GM21529 (cell line): ENCODE results near the gene HES1.
A peak's percentile ranks its signal among the peaks of the same experiment; 100 is the strongest.
"Not testable (repeated sequence)": the region's sequence is repeated elsewhere in the genome, so short reads cannot be mapped to it uniquely, and the experiment has no call there.

Source experiments
- ATAC-seq: cut with Tn5 transposase; IDR thresholded peaks from one replicate; pipeline ENCODE4 v1.9.1; 2021; ENCODE audit not compliant: unreplicated experiment

The HES1 gene

DNA sequence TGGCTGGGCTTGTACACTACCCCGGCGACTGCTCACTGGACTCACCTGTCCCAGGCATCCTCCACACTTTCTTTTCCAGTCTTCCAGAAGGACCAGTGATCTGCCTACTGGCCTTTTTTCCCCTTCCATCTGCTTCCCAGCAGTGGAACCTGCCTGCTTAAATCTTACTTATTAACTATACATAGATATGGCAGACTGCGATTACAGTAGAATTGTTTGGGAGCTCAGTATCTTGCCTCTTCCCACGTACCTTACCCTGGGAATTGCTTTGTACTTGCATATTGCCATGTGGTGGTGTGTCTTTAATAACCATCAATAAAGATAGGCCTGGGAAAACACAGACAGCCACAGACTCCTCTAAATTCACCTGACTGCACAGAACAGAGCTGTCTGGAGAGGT, 11.8 kb upstream of the HES1 start:
- no peak for ATAC-seq

DNA sequence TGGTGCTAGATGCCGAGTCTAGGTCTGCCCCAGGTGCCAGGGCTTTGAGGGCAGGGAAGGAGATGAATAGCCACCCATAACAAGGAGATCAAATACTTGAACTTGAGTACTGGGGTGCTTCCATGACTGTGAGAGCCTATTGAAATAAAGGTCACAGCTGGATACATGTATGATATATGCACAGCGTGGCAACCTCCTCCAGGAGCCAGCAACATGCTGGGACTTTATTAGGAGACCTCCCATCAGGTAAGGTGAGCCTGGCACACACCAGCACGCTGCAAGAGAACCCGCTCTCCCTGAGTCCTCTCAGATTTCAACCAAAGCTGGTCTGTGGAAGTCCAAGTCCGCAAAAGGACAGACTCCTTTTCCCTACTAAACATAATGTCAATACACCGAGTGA, 10.5 kb upstream of the HES1 start:
- ATAC-seq = no peak

DNA sequence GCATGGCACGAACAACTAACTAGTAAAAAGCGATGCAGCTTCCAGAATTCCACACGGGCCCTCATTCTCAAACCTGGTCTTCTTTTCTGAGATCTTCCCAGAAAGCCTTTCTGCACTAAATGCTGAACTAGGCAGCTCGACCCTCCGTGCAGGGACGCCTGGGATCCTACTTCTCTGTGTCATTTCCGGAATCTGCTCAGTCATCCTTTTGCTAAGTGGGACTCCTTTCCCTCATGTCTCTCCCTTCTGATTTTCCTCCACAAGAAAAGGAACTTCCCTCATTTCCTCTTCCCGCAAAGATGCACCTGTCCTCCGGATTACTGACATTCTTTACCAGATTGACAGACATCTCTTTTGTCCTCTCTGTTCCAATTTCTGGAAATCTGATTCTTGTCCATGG, 9.2 kb upstream of the HES1 start:
- no peak for ATAC-seq

DNA sequence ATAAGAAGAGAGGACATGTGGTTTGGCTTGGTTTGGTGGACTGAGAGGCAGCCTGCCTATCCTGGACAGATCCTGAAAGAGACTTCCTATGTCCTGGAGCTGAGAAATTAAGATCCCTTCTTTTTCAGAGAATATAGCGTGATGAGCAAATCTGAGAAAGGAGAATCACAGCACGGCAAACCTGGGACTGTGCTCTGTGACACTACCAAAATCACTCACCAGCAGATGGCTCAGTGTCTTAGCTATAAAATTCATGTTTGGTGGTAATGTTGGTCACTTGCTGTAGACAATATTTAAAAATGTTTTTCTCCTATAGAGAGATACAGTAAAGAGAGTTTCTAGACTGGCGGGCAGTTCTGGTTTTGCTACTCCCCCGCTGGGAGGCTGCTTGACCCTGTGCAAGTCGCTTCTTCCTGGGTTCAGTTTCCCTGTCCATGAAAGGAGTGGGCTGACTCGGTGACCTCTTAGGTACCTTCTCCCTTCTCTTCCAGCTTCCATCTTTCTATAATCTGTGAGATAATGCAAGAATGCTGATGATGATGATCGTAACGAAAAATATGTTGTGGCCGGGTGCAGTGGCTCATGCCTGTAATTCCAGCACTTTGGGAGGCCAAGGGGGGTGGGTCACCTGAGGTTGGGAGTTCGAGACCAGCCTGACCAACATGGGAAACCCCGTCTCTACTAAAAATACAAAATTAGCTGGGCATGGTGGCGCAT, 7.6 kb upstream of the HES1 start:
- no peak for ATAC-seq

DNA sequence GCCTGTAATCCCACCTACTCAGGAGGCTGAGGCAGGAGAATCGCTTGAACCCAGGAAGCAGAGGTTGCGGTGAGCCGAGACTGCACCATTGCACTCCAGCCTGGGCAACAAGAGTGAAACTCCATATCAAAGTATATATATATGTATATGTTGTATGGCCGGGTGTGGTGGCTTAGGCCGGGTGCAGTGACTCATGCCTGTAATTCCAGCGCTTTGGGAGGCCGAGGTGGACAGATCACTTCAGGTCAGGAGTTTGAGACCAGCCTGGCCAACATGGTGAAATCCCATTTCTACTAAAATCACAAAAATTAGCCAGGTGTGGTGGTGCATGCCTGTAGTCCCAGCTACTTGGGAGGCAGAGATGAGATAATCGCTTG, 7.0 kb upstream of the HES1 start:
- not testable (repeated sequence) for ATAC-seq

DNA sequence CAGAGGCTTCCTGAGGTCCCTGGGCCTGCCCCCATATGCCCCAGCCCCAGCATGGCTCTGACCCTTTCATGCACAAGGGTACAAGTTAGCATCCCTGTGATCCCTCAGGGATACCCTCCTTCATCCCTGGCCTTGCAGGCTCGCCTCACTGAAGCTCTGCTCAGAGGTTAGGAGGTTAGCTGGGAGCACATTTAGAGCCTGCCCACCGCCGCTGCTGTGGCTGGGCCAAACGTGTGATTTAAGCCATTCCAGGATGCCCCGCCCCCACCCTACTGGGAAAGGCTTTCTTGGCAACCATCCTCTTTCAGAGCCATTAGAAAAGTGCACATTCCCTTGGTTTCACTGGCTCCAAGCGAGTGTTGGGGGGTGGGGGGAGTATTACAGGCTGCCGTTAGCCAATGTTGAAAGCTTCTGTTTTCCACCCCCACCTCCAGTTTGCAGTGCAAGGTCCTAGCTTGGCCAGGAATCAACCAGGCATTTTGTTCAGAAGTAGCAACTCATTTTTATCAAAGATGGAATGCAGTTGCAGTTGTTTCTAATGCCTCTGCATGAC, 6.3 kb upstream of the HES1 start:
- ATAC-seq = no peak

DNA sequence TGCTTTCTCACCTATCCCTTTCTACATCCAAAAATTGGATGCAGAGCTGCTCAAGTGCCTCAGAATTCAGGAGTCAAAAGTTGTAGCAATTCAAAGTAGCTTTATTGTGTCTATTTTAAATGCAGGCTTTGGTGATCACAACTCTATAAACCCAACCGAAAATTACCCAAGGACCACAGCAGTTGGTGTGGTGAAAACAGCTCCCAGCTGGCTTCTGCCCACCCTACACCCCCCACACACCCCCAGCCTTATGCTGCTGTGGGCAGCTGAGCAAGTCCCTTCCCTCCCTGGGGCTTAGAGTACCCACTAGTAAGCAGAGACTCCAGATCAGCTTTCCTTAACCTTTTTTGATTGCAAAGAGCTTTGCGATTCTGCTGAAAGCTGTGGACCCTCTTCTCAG, 5.8 kb upstream of the HES1 start:
- ATAC-seq = no peak

DNA sequence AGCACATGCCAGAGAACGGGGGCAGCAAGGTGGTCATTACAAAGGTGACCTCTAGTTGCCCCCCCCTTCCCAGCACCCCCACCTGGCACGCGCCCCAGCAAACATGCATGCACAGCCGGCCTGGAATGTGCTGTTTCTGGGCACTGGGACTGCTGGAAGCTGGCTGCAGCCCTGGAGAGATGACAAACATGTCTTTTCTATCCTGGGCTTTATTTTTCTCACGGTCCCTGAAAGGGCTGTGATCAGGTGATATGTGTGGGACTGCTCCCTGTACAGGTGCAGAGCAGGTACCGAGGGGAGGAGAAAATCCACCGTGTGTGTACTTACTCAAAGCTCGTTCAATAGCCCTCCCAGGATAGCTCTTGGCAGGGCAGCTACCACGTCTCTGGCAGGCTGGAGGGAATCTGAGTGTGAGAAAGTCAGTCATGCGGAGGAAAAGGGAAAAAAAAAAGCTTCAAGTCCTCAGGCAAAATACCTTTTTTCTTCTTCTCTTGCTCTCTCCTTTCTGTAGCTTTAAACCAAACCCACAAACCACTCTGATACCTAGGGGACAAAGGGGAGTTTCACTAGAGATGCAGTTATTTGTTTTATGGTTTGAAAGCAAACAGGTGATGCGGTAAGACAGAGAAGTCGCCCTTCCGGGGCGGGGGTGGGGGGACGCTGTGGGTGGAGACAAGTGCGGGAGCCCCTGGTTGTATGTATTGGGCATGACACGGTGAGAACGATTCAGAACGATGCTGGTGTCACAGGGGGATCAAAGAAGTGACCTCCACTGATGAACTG, 5.0 kb upstream of the HES1 start:
- peak; percentile 59 for ATAC-seq

DNA sequence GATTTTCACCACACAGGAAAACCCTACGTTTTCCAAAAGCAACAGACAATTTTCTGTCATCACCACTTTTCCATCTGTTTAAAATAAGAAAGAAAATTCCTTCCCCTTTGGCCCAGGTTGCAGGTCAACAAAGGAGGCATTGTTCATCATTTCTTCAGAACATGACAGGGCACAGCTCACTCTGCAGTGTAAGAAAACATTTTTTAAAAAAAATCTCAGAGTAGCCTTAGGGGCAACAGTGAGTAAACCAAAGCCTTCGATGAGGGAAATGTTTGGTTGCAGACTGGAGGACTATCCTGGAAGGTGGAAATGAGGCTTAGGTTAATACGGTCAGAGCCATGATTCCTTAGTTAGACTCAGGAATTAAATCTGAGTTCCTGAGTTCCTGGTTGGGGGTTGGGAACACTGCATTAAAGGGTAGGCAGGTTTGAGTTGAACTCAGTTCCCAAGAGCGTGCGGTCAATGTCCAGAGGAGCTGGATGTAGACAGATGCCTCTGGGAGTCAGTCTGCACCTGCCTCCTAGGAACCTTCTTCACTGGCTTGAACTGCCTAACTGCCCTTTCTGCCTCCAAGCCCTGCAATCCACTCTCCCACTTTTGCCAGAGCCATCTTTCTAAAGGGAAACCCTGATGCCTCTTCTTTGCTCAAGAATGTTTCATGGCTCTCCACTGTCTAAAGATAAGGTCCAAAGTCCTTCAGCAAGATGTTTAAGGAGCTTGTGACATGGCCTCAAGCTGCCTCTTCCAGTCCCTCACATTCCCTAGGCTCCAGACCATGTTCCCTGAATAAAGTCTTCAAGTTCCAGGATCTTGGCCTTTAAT, 3.3 kb upstream of the HES1 start:
- ATAC-seq = no peak

DNA sequence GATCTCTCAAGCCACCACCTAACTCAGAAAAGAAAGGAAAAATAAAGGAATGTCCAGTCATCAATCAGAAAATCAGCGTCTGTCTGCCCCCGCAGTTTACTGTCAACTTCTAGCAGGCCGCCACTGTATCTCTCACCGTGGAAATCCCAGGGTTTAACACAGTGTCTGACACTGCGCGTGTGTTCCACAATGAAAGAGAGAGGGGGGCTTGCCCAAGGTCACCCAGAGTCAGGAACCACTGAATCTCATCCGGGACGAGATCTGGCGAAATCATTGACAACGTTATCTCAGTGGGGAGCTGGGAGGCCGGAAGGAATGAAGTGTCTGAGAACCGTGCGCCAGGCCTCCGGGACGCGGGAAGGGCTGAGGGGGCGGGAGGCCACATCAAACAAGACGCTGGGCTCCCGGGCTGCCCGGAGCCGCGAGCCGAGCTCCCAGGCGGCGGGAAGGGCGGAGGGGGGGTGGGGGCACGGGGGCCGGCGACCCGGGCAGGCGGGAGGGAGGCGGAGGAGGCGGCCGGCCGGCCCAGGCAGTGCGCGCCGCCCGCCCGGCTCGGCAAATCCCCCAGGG, 2.2 kb upstream of the HES1 start:
- no peak for ATAC-seq

DNA sequence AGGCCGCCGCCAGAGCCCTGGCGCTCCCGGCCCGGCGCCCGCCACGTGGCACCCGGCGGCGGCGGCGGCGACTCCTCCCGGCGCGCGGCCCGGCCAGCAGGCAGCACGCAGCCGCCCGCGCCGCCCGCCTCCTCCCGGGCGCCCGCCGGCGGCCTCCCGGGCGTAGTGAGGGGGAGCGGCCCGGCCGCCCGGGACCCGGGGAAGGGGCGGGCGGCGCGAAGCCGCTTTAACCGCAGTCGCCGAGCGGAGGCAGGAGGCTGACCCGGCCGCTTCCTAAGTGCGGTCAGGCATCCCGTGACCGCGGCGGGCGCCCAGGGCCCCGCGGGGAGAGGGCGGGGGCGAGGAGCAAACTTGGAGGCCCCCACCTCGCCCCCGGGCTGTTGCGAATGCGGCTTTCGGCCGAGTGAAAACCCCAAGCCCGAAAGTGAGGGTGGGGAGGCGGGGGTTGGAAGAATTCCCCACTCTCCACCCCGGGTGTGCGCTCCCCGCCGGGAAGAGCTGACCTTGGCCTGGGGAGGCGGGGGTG, 1.7 kb upstream of the HES1 start:
- peak; percentile 16 for ATAC-seq

DNA sequence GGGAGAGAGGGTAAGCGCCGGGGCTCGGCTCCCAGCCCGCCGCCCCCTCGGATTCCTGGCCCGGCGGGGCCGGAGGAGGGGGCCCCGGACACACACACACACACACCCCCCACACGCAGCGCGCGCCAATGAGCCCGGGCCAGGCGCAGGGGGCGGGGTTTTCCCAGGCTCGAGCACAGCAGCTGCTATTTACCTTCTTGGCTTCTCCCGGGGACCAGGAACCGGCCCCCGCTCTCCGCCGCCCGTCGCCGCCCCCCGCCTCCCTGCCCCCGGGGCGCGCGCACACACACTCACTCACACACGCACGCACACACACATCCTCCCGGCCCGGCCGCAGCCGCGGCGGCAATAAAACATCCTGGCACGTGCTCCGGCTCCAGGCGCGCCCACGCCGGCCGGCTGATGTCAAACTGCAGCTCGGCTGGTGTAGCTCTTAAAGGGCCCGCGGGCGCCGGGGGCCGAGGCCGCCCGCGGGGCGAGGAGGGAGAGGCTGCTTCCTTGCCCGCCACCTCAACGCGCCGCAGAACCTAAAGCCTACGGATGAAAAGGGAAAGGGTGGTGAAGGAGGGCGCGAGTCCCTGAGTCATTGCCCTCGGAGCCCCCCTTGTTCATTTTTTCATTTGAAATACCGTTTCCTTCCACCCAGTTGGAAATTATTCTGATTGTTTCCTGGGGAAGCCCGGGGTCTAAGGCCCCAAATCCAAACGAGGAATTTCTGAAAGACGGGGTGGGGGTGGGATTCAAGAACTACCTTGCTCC, 1.0 kb upstream of the HES1 start:
- ATAC-seq = peak; percentile 32

DNA sequence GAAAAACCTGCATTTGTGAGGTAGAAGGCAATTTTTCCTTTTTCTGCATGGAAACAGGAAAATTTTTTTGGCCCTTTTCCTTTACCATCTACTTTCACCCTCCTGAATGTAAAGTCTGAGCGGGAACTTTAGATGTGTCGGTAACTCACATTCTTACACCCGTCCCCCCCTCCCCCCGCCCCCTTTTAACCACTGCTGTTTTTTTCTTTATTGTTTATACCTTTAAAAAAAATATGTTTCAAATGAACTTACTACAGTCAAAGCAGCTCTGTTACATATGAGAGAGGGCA, 487 bp upstream of the HES1 start:
- no peak for ATAC-seq

DNA sequence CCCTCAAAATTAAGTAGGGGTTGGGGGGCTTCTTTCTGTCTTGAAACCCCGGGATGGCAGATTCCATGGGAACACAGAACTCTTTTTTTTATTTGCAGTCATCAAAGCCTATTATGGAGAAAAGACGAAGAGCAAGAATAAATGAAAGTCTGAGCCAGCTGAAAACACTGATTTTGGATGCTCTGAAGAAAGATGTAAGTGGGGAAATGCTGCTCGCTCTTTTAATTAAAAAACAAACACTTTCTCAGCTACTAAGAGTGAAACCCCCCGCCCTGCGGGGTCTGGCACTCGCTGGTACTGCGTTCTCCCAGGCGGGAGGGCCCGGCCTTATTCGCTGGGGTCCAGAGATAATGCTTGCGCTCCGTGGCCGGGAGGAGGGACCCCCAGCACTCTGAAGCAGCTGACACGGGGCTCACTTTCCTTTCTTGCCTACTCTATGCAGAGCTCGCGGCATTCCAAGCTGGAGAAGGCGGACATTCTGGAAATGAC, 615 bp downstream of the HES1 start:
- no peak for ATAC-seq

DNA sequence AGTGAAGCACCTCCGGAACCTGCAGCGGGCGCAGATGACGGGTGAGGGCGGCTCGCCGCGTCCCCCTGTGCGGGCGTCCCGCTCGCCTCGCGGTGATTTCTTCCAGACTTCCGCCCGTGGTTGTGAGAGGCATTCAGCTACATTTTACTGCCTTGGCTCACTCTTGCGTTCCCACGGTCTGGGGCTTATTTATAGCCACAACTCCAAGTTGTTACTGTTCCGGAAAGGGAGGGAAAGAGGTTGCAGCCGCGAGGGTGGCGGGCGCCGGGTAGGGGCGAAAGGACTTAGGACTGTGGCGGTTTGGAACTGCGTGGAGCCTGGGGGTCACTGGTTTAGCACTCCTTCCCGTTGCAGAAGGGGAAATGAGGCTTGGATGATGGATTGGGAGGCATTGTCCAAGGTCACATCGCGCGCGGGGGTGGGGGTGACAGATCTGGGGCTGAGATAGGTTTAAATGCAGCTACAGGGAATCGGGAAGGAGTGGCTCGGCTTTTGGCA, 1.1 kb downstream of the HES1 start:
- ATAC-seq = no peak

DNA sequence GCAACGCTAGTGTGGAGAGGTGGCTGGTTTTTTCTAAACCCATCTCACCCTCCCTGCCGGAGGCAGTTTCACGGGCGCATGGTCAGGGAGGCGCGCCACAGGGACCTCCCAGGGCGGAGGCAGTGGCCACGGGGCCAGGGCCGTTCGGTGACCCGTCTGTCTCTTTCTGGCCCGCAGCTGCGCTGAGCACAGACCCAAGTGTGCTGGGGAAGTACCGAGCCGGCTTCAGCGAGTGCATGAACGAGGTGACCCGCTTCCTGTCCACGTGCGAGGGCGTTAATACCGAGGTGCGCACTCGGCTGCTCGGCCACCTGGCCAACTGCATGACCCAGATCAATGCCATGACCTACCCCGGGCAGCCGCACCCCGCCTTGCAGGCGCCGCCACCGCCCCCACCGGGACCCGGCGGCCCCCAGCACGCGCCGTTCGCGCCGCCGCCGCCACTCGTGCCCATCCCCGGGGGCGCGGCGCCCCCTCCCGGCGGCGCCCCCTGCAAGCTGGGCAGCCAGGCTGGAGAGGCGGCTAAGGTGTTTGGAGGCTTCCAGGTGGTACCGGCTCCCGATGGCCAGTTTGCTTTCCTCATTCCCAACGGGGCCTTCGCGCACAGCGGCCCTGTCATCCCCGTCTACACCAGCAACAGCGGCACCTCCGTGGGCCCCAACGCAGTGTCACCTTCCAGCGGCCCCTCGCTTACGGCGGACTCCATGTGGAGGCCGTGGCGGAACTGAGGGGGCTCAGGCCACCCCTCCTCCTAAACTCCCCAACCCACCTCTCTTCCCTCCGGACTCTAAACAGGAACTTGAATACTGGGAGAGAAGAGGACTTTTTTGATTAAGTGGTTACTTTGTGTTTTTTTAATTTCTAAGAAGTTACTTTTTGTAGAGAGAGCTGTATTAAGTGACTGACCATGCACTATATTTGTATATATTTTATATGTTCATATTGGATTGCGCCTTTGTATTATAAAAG, 1.8 kb downstream of the HES1 start:
- peak; percentile 39 for ATAC-seq

DNA sequence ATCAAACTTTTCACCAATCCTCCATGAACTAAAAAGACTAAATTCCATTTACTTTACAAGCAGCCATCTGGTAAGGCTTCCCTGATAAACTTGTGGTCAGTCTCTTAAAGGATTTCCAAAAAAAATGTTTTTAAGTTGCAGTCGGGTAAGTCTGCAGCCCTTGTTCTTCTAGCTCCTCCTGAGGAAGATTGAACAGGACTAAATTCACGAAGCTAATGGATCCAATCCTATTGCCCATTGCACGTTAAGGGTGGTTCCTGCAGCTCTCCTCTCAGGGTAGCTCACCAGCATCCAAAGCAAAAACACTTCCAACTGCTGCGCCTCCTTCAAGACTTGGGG, 2.8 kb downstream of the HES1 start:
- no peak for ATAC-seq

DNA sequence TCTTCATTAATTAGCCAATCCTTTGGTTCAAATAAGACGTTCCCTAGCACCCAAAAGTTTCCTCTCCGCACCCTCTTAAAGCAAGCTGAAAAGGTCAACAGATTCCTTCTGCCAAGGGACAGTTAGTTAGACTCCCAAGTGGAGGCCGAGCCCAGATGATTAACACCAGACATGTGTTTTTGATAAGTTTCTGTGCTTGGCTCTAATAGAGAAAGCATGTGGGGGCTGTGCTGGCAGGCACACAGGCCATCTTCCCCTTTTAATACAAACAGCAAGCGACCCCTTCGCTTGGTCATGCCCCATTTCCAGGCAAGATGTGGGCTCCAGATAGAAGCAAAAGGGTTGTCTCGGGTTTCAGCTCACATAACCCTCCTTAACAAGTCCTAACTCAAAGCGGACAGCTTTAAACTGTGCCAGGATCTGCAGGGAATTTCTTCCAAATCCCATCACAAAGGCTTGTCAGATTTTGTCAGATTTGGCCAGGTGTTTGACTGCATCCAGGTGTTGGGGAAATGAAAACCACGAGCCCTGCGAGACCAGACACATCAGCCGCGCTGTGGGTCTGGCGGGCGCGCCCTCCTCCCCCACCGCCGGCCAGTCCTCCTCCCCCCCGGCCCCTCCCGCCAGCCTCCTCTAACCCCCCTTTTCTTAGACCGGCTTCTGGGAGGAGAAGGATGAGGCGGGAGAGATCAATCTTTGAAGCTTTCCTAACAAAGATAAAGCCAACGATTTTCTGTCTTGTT, 3.3 kb downstream of the HES1 start:
- no peak for ATAC-seq
